IPS-20b (cell line): ENCODE results near the gene TMEM128.
A peak's percentile ranks its signal among the peaks of the same experiment; 100 is the strongest.
"Not testable (repeated sequence)": the region's sequence is repeated elsewhere in the genome, so short reads cannot be mapped to it uniquely, and the experiment has no call there.

Experiments used
- H3K27ac ChIP-seq: one replicate; pipeline ENCODE4 v1.5.1; 2013; ENCODE audit warnings: low read length
- H3K27me3 ChIP-seq: 2 replicates; pipeline ENCODE4 v1.6.1; 2013; ENCODE audit warnings: mild to moderate bottlenecking, low read length, inconsistent platforms; ENCODE audit not compliant: insufficient read depth
- H3K36me3 ChIP-seq: 2 replicates; pipeline ENCODE4 v1.6.1; 2013; ENCODE audit warnings: low read depth, mild to moderate bottlenecking, inconsistent platforms, low read length, moderate library complexity; ENCODE audit not compliant: insufficient read depth
- H3K4me1 ChIP-seq: 2 replicates; pipeline ENCODE4 v1.6.1; 2013; ENCODE audit warnings: mild to moderate bottlenecking, control low read depth, inconsistent platforms, low read length, moderate library complexity; ENCODE audit not compliant: insufficient read depth
- H3K4me3 ChIP-seq: 2 replicates; pipeline ENCODE4 v1.5.1; 2013; ENCODE audit warnings: mild to moderate bottlenecking, low read length, inconsistent platforms
- H3K9ac ChIP-seq: 2 replicates; pipeline ENCODE4 v1.6.1; 2013; ENCODE audit warnings: low read depth, mild to moderate bottlenecking, inconsistent platforms, low read length, moderate library complexity
- H3K9me3 ChIP-seq: 2 replicates; pipeline ENCODE4 v1.6.1; 2013; ENCODE audit warnings: mild to moderate bottlenecking, low read depth, low read length, inconsistent platforms; ENCODE audit not compliant: insufficient read depth

TMEM128 gene

GRCh38 chr4:4249866-4250265, 1.8 kb upstream of the TMEM128 start:
- Histone ChIP-seq H3K9me3 (no peaks in the 10 kb centered on the region), H3K27me3 (peaks cover 6% of the 10 kb centered on the region; the same call in 1 of the 2 replicates), H3K9ac (no peak overlapping the region), H3K27ac (no peak overlapping the region), H3K4me1 (peaks cover 8% of the 10 kb centered on the region), H3K4me3 (no peak overlapping the region), H3K36me3 (peaks cover 14% of the 10 kb centered on the region)

GRCh38 chr4:4249342-4249741, 1.3 kb upstream of the TMEM128 start:
- Histone ChIP-seq H3K36me3 (peaks cover 20% of the 10 kb centered on the region), H3K9ac (peak overlapping the region; percentile 93; the same call in 1 of the 2 replicates), H3K4me3 (peak overlapping the region; percentile 80; the same call in 1 of the 2 replicates)
- not testable (repeated sequence) for H3K27me3 ChIP-seq, H3K4me1 ChIP-seq, H3K27ac ChIP-seq, H3K9me3 ChIP-seq

GRCh38 chr4:4248885-4249203, 821 bp upstream of the TMEM128 start:
- peaks cover 8% of the 10 kb centered on the region for H3K4me1 ChIP-seq
- peak overlapping the region; percentile 93 for H3K9ac ChIP-seq
- no peaks in the 10 kb centered on the region for H3K9me3 ChIP-seq
- H3K4me3 ChIP-seq = peak overlapping the region; percentile 80
- peaks cover 6% of the 10 kb centered on the region; the same call in 1 of the 2 replicates for H3K27me3 ChIP-seq
- peaks cover 25% of the 10 kb centered on the region for H3K36me3 ChIP-seq
- peak overlapping the region; percentile 83 for H3K27ac ChIP-seq

GRCh38 chr4:4247696-4248028, 361 bp downstream of the TMEM128 start:
- Histone ChIP-seq H3K27ac (peak overlapping the region; percentile 83), H3K9me3 (no peaks in the 10 kb centered on the region), H3K27me3 (peaks cover 6% of the 10 kb centered on the region; the same call in 1 of the 2 replicates), H3K36me3 (peaks cover 33% of the 10 kb centered on the region), H3K9ac (peak overlapping the region; percentile 93), H3K4me3 (peak overlapping the region; percentile 80), H3K4me1 (peaks cover 8% of the 10 kb centered on the region)

- H3K4me3 ChIP-seq = no peak overlapping the region
- peaks cover 50% of the 10 kb centered on the region for H3K36me3 ChIP-seq
- H3K4me1 ChIP-seq = peaks cover 8% of the 10 kb centered on the region
- no peaks in the 10 kb centered on the region for H3K9me3 ChIP-seq
- H3K9ac ChIP-seq = no peak overlapping the region
- no peak overlapping the region for H3K27ac ChIP-seq
- H3K27me3 ChIP-seq = no peaks in the 10 kb centered on the region
These were observed 2.9 kb downstream of the TMEM128 start for GRCh38 chr4:4245172-4245571.

GRCh38 chr4:4239551-4239950, 8.5 kb downstream of the TMEM128 start:
- H3K36me3 ChIP-seq = peaks cover 59% of the 10 kb centered on the region
- not testable (repeated sequence) for H3K4me1 ChIP-seq, H3K4me3 ChIP-seq, H3K9me3 ChIP-seq, H3K27me3 ChIP-seq, H3K27ac ChIP-seq, H3K9ac ChIP-seq

GRCh38 chr4:4233610-4234009, 14.4 kb downstream of the TMEM128 start:
- H3K27me3 ChIP-seq = peaks cover 25% of the 10 kb centered on the region
- no peak overlapping the region for H3K27ac ChIP-seq
- no peak overlapping the region for H3K9ac ChIP-seq
- no peak overlapping the region for H3K4me3 ChIP-seq
- H3K36me3 ChIP-seq = peaks cover 14% of the 10 kb centered on the region; the same call in 1 of the 2 replicates
- H3K9me3 ChIP-seq = no peaks in the 10 kb centered on the region
- no peaks in the 10 kb centered on the region for H3K4me1 ChIP-seq

- H3K4me3 ChIP-seq = no peak overlapping the region
- no peak overlapping the region for H3K9ac ChIP-seq
- H3K36me3 ChIP-seq = no peaks in the 10 kb centered on the region
- no peak overlapping the region for H3K27ac ChIP-seq
- no peaks in the 10 kb centered on the region for H3K9me3 ChIP-seq
- H3K4me1 ChIP-seq = no peaks in the 10 kb centered on the region
- peaks cover 78% of the 10 kb centered on the region for H3K27me3 ChIP-seq
These were observed 19.7 kb downstream of the TMEM128 start for GRCh38 chr4:4228356-4228668.

- H3K36me3 ChIP-seq = no peaks in the 10 kb centered on the region
- H3K4me1 ChIP-seq = no peaks in the 10 kb centered on the region
- H3K27me3 ChIP-seq = peaks cover 83% of the 10 kb centered on the region
- H3K9me3 ChIP-seq = no peaks in the 10 kb centered on the region
- no peak overlapping the region for H3K27ac ChIP-seq
- no peak overlapping the region for H3K4me3 ChIP-seq
- H3K9ac ChIP-seq = no peak overlapping the region
These were observed 20.3 kb downstream of the TMEM128 start for GRCh38 chr4:4227510-4228355.

- Histone ChIP-seq H3K4me3 (peak within 1 kb of the TSS; percentile 38; the same call in 1 of the 2 replicates), H3K27ac (no peak within 1 kb of the TSS), H3K27me3 (peaks cover 92% of the 10 kb centered on the region)
These were observed 21.2 kb downstream of the TMEM128 start, which contains the start of gene OTOP1 for GRCh38 chr4:4226606-4227438. OTOP1 (minus strand) TSS chr4:4226929; CDS start chr4:4226864, 65 bp downstream.

GRCh38 chr4:4225915-4226605, 22.0 kb downstream of the TMEM128 start:
- H3K36me3 ChIP-seq = no peaks in the 10 kb centered on the region
- no peaks in the 10 kb centered on the region for H3K9me3 ChIP-seq
- H3K4me1 ChIP-seq = no peaks in the 10 kb centered on the region
- peak overlapping the region; percentile 38; the same call in 1 of the 2 replicates for H3K4me3 ChIP-seq
- H3K27ac ChIP-seq = no peak overlapping the region
- no peak overlapping the region for H3K9ac ChIP-seq
- H3K27me3 ChIP-seq = peaks cover 93% of the 10 kb centered on the region

More at GRCh38 chr4:4226606-4227438, 21.2 kb downstream of the TMEM128 start, which contains the start of gene OTOP1:
- Histone ChIP-seq H3K9me3 (no peaks in the 10 kb centered on the region), H3K9ac (no peak within 1 kb of the TSS), H3K4me1 (no peaks in the 10 kb centered on the region), H3K36me3 (no peaks in the 10 kb centered on the region)
